ENCODE measurements around the gene PDCD11.

The PDCD11 gene

DNA sequence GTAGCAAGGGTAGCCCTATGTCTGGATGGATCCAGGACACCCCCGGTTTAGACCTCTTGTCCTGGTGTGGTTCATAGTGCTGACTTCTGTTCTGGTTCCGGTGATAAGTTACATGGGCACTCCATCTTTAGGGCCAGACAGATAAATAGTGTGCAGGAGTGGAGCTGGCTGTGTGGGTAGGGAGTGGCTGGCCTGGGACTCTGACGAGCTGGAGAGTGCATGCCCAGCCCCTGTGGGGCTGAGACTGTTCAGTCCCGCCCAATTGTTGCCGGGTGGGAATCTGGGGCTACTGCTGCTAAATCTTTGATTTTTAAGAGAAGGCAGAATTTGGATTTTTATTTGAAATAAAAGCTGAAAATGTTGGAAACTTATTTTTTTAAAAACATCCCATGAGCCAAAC is 27.3 kb downstream of the PDCD11 start:
- H3K36me3 ChIP-seq (ENCODE audit: control insufficient read depth, insufficient read depth, low read length), result peaks cover 27% of the 10 kb centered on the region

DNA sequence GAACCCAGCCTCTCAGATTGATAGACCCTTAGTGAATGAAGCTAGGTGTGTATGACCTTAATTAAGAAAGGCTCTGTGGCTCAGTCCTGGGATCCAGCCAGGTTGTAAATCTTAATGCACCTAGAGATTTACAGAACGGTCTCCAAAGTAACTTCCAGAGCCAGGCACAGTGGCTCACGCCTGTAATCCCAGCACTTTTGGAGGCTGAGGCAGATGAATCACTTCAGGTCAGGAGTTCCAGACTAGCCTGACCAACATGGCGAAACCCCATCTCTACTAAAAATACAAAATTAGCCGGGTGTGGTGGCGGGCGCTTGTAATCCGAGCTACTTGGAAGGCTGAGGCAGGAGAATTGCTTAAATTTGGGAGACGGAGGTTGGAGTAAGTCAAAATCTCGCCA is 31.4 kb downstream of the PDCD11 start:
- Histone ChIP-seq H3K27ac (ENCODE audit: low read depth, low read length) (no peak overlapping the region), H3K4me3 (ENCODE audit: low read length) (no peak overlapping the region), H3K9ac (ENCODE audit: low read length) (no peak overlapping the region), H3K27me3 (ENCODE audit: control insufficient read depth, insufficient read depth, low read length) (no peaks in the 10 kb centered on the region), H3K36me3 (ENCODE audit: control insufficient read depth, insufficient read depth, low read length) (peaks cover 15% of the 10 kb centered on the region), H3K4me1 (ENCODE audit: control insufficient read depth, insufficient read depth, low read length) (no peaks in the 10 kb centered on the region)

More for the DNA sequence above, 27.3 kb downstream of the PDCD11 start:
- Histone ChIP-seq H3K27ac (ENCODE audit: low read depth, low read length) (no peak overlapping the region), H3K9ac (ENCODE audit: low read length) (no peak overlapping the region), H3K4me1 (ENCODE audit: control insufficient read depth, insufficient read depth, low read length) (no peaks in the 10 kb centered on the region), H3K27me3 (ENCODE audit: control insufficient read depth, insufficient read depth, low read length) (no peaks in the 10 kb centered on the region), H3K4me3 (ENCODE audit: low read length) (no peak overlapping the region)

DNA sequence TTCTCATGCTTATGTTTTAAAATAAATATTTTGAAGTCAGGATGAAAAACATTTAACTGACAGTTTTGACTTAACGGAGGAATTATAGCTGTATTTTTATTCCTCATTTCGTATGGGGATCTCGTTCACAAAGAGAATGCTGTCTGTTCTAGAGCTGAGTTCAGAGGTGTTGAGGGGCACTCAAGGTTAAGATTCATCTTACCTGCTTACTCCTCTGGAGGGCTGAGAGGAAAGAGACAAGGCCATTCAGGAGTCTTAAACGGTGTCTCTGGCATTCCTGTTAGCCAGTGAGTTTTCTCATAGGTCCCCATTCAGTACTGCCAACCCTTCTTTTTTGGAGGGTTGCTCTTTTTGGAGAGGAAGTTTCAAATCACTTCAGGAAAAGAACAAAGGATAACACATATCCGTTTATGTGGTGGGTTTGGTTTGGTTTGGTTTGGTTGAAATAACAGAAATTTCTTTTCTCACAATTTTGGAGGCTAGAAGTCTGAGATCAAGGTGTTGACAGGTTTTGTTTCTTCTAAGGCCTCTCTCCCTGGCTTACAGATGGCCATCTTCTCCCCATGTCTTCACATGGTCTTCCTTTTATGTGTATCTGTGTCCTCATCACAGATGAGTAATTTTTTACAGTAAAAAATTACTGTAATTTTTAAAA is 32.7 kb downstream of the PDCD11 start:
- Histone ChIP-seq H3K36me3 (ENCODE audit: control insufficient read depth, insufficient read depth, low read length) (peaks cover 15% of the 10 kb centered on the region), H3K9ac (ENCODE audit: low read length) (no peak overlapping the region), H3K4me1 (ENCODE audit: control insufficient read depth, insufficient read depth, low read length) (no peaks in the 10 kb centered on the region), H3K27ac (ENCODE audit: low read depth, low read length) (no peak overlapping the region), H3K27me3 (ENCODE audit: control insufficient read depth, insufficient read depth, low read length) (no peaks in the 10 kb centered on the region), H3K4me3 (ENCODE audit: low read length) (no peak overlapping the region)

DNA sequence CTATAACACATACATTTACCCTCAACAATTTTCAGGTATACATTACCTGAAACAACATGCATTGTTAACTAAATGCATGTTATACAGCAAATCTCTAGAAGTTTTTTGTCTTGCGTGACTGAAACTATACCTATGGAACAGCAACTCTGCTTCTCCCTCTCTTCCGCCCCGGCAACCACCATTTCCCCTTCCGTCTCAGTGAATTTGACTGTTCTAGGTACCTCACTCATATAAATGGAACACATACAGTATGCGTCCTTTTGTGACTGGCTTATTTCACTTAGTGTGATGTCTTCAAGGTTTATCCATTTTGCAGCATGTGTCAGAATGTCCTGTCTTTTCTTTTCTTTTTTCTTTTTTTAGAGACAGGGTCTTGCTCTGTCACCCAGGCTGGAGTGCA is 33.2 kb downstream of the PDCD11 start:
- no peak overlapping the region for H3K9ac ChIP-seq (ENCODE audit: low read length)
- H3K4me3 ChIP-seq (ENCODE audit: low read length), result no peak overlapping the region
- H3K27ac ChIP-seq (ENCODE audit: low read depth, low read length), result no peak overlapping the region
- peaks cover 15% of the 10 kb centered on the region for H3K36me3 ChIP-seq (ENCODE audit: control insufficient read depth, insufficient read depth, low read length)
- no peaks in the 10 kb centered on the region for H3K27me3 ChIP-seq (ENCODE audit: control insufficient read depth, insufficient read depth, low read length)
- no peaks in the 10 kb centered on the region for H3K4me1 ChIP-seq (ENCODE audit: control insufficient read depth, insufficient read depth, low read length)

DNA sequence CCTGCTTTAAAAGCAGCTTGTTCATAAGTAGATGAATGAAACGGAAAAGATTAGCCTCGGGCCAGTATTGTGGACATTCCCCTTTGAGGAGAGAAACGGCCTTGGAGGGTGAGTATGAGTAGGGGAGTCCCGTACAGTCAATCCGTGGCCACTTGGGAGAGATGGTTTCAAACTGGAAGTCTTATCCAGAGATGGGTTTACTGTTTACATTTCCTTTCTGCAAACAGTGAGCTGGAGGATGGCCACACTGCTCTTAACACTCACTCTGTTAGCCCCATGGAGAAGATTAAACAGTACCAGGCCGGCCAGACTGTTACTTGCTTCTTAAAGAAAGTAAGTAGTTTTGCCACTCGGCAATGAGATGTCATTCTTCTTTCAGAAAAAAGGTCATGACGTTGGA is 35.5 kb downstream of the PDCD11 start:
- Histone ChIP-seq H3K4me1 (ENCODE audit: control insufficient read depth, insufficient read depth, low read length) (no peaks in the 10 kb centered on the region), H3K27me3 (ENCODE audit: control insufficient read depth, insufficient read depth, low read length) (no peaks in the 10 kb centered on the region), H3K4me3 (ENCODE audit: low read length) (no peak overlapping the region), H3K9ac (ENCODE audit: low read length) (no peak overlapping the region), H3K27ac (ENCODE audit: low read depth, low read length) (no peak overlapping the region), H3K36me3 (ENCODE audit: control insufficient read depth, insufficient read depth, low read length) (peaks cover 9% of the 10 kb centered on the region)

DNA sequence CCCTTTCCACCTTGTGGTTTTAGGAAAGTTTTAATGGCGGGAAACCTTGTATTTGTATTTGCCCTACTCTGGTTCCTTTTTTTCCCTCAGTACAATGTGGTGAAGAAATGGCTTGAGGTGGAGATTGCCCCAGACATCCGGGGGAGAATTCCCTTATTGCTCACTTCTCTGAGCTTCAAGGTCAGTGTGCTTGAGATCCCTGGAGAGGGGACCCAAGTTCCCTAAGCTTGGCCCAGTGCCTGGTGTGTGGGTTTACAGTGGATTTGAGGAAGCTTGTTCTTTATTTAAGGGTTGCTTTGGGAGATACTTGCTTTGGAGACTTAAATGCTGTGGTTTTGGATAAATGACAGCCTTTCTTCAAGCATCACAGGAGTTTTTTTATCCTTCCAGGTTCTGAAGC is 37.4 kb downstream of the PDCD11 start:
- Histone ChIP-seq H3K27ac (ENCODE audit: low read depth, low read length) (no peak overlapping the region), H3K9ac (ENCODE audit: low read length) (no peak overlapping the region), H3K4me3 (ENCODE audit: low read length) (no peak overlapping the region), H3K4me1 (ENCODE audit: control insufficient read depth, insufficient read depth, low read length) (no peaks in the 10 kb centered on the region), H3K27me3 (ENCODE audit: control insufficient read depth, insufficient read depth, low read length) (no peaks in the 10 kb centered on the region), H3K36me3 (ENCODE audit: control insufficient read depth, insufficient read depth, low read length) (peaks cover 20% of the 10 kb centered on the region)

DNA sequence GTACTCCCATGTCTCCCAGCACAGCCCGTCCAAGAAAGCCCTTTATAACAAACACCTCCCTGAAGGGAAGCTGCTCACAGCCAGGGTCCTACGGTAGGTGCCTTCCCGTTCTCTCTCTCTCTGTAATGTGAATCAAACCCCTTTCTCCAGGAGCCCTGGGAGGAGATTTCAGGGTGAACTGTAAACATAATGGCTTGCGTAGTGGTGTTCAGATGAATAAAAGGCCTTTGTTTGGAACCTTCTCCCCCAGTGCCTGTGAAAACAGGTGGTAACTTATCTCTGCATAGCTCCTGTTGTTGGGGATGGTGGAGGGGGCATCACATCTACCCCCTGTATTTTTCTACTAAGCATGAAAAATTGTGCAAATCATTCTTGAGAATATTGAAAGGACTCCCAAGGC is 43.4 kb downstream of the PDCD11 start:
- Histone ChIP-seq H3K27ac (ENCODE audit: low read depth, low read length) (no peak overlapping the region), H3K27me3 (ENCODE audit: control insufficient read depth, insufficient read depth, low read length) (no peaks in the 10 kb centered on the region), H3K36me3 (ENCODE audit: control insufficient read depth, insufficient read depth, low read length) (peaks cover 42% of the 10 kb centered on the region), H3K4me3 (ENCODE audit: low read length) (no peak overlapping the region), H3K9ac (ENCODE audit: low read length) (no peak overlapping the region), H3K4me1 (ENCODE audit: control insufficient read depth, insufficient read depth, low read length) (no peaks in the 10 kb centered on the region)

DNA sequence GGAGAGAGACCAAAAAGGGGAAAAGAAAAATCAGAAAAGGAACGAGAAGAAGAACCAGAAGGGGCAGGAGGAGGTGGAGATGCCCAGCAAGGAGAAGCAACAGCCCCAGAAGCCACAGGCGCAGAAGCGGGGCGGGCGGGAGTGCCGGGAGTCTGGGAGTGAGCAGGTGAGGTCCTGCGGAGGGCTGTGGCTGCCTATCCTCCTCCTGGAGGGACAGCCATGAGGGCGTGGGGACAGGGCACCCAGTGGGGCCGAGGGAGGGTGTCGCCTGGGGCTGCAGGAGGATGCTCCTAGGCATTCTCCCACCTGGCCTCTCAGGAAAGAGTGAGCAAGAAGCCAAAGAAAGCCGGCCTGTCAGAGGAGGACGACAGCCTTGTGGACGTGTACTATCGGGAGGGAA is 44.0 kb downstream of the PDCD11 start:
- no peak overlapping the region for H3K9ac ChIP-seq (ENCODE audit: low read length)
- no peaks in the 10 kb centered on the region for H3K4me1 ChIP-seq (ENCODE audit: control insufficient read depth, insufficient read depth, low read length)
- no peak overlapping the region for H3K27ac ChIP-seq (ENCODE audit: low read depth, low read length)
- H3K36me3 ChIP-seq (ENCODE audit: control insufficient read depth, insufficient read depth, low read length), result peaks cover 48% of the 10 kb centered on the region
- no peaks in the 10 kb centered on the region for H3K27me3 ChIP-seq (ENCODE audit: control insufficient read depth, insufficient read depth, low read length)
- H3K4me3 ChIP-seq (ENCODE audit: low read length), result no peak overlapping the region

DNA sequence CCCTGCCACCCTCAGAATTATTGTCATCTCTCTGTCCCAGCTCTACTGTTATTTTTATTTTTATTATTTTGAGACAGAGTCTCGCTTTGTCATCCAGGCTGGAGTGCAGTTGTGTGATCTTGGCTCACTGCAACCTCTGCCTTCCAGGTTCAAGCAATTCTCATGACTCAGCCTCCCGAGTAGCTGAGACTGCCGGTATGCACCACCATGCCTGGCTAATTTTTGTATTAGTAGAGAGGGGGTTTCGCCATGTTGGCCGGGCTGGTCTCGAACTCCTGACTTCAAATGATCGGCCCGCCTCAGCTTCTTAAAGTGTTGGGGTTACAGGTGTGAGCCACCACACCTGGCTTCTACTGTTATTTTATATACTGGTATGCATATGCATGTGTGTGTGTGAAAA is 44.8 kb downstream of the PDCD11 start:
- Histone ChIP-seq H3K4me1 (ENCODE audit: control insufficient read depth, insufficient read depth, low read length) (no peaks in the 10 kb centered on the region), H3K27me3 (ENCODE audit: control insufficient read depth, insufficient read depth, low read length) (no peaks in the 10 kb centered on the region), H3K4me3 (ENCODE audit: low read length) (no peak overlapping the region), H3K9ac (ENCODE audit: low read length) (no peak overlapping the region), H3K36me3 (ENCODE audit: control insufficient read depth, insufficient read depth, low read length) (peaks cover 46% of the 10 kb centered on the region), H3K27ac (ENCODE audit: low read depth, low read length) (no peak overlapping the region)

DNA sequence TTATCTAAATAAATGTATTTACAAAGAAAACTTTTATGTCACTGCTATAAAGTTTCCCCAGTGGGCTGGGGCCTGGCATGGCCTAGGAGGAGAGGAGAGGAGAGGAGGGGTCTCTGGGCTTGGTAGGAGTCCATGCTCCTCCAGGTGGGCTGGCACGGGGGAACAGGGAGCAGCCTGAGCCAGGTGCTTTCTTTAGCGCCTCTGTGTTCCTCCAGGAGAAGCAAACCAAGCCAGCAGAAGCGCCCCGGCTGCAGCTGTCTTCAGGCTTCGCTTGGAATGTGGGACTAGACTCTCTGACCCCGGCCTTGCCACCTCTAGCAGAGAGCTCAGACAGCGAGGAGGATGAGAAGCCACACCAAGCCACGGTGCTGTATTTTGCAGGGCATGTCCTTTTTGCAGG is 45.2 kb downstream of the PDCD11 start:
- Histone ChIP-seq H3K36me3 (ENCODE audit: control insufficient read depth, insufficient read depth, low read length) (peaks cover 46% of the 10 kb centered on the region), H3K4me1 (ENCODE audit: control insufficient read depth, insufficient read depth, low read length) (no peaks in the 10 kb centered on the region), H3K4me3 (ENCODE audit: low read length) (no peak overlapping the region), H3K27ac (ENCODE audit: low read depth, low read length) (no peak overlapping the region), H3K27me3 (ENCODE audit: control insufficient read depth, insufficient read depth, low read length) (no peaks in the 10 kb centered on the region), H3K9ac (ENCODE audit: low read length) (no peak overlapping the region)

DNA sequence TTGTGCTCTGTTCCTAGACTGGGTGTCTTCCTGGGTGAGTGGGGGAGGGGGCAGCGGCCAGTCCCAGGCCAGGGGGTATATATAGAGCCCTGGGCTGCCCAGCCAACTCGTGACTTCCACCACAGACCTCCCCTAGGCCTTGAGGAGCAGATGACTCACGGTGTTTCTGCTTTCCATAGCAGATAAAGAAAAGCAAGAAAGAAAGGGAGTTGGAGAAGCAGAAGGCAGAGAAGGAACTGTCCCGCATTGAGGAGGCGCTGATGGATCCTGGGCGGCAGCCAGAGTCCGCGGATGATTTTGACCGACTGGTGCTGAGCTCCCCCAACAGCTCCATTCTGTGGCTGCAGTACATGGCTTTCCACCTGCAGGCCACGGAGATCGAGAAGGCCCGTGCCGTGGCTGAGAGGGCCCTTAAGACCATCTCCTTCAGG is 45.6 kb downstream of the PDCD11 start:
- no peak overlapping the region for H3K4me3 ChIP-seq (ENCODE audit: low read length)
- no peak overlapping the region for H3K9ac ChIP-seq (ENCODE audit: low read length)
- no peak overlapping the region for H3K27ac ChIP-seq (ENCODE audit: low read depth, low read length)
- H3K4me1 ChIP-seq (ENCODE audit: control insufficient read depth, insufficient read depth, low read length), result no peaks in the 10 kb centered on the region
- peaks cover 46% of the 10 kb centered on the region for H3K36me3 ChIP-seq (ENCODE audit: control insufficient read depth, insufficient read depth, low read length)
- H3K27me3 ChIP-seq (ENCODE audit: control insufficient read depth, insufficient read depth, low read length), result no peaks in the 10 kb centered on the region

DNA sequence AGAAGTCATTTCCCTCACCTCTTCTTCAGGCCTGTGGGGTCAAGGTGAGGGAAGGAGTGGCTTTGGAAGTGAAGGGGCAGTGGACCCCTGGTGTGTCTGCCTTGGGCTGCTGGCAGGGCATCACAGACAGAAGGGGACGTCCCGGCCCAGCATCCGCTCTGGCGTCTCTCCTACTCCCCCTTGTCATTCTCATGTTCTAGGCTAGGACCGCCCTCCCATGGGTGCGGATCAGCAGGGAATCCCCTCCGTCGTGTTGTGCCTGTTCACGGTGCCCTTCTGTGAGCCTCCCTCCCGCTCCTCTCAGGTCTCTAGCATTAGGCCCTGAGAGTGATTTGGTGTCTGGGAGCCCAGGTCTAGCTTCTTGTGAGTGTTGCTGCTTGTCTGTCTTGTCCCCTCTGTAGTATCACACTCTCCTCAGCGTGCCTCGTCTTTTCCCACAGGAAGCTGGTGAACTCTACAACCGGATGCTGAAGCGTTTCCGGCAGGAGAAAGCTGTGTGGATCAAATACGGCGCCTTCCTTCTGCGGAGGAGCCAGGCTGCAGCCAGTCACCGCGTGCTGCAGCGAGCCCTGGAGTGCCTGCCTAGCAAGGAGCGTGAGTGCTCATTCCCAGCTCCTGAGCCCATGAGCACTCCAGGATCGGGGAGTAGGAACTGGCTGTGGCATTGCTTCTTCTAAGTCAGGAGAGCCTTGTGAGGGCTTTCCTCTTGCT is 47.2 kb downstream of the PDCD11 start:
- no peak overlapping the region for H3K9ac ChIP-seq (ENCODE audit: low read length)
- H3K36me3 ChIP-seq (ENCODE audit: control insufficient read depth, insufficient read depth, low read length), result peaks cover 43% of the 10 kb centered on the region
- no peak overlapping the region for H3K27ac ChIP-seq (ENCODE audit: low read depth, low read length)
- no peaks in the 10 kb centered on the region for H3K4me1 ChIP-seq (ENCODE audit: control insufficient read depth, insufficient read depth, low read length)
- no peaks in the 10 kb centered on the region for H3K27me3 ChIP-seq (ENCODE audit: control insufficient read depth, insufficient read depth, low read length)
- no peak overlapping the region for H3K4me3 ChIP-seq (ENCODE audit: low read length)

DNA sequence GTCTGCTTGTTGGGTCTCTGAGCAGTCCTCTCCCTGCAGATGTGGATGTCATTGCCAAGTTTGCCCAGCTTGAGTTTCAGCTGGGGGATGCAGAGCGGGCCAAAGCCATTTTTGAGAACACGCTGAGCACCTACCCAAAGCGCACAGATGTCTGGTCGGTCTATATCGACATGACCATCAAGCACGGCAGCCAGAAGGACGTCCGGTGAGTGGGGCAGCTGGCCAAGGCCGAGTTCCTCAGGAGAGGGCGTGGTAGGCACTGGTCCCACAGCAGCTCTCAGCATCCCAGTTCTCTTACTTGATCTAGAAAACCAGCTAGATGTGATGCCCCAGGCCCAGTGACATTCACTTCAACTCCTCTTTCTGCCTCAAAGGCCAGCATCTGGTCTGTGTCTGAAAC is 48.1 kb downstream of the PDCD11 start:
- no peaks in the 10 kb centered on the region for H3K27me3 ChIP-seq (ENCODE audit: control insufficient read depth, insufficient read depth, low read length)
- no peaks in the 10 kb centered on the region for H3K4me1 ChIP-seq (ENCODE audit: control insufficient read depth, insufficient read depth, low read length)
- peaks cover 40% of the 10 kb centered on the region for H3K36me3 ChIP-seq (ENCODE audit: control insufficient read depth, insufficient read depth, low read length)
- no peak overlapping the region for H3K27ac ChIP-seq (ENCODE audit: low read depth, low read length)
- H3K4me3 ChIP-seq (ENCODE audit: low read length), result no peak overlapping the region
- no peak overlapping the region for H3K9ac ChIP-seq (ENCODE audit: low read length)
